Gastrocnemius medialis (tissue), 4 donors: ENCODE measurements around the gene SPTBN1.

Experiments
- CTCF ChIP-seq, 5 experiments: fragments of 450-650 bp in 3 of 5; fragments of 200-600 bp in 2 of 5; sonication (generic) in 2 of 5; IDR thresholded peaks in 4 of 5; conservative IDR thresholded peaks in 1 of 5; 1 replicate in 4 of 5; 2 replicates in 1 of 5; pipeline ENCODE4 v1.5.1; 2016 to 2019; ENCODE audit warnings: antibody characterized with exemption in 5 of 5, mild to moderate bottlenecking in 3 of 5, moderate library complexity in 3 of 5
- POLR2A ChIP-seq, 2 donors: fragments of 450-650 bp; IDR thresholded peaks; one replicate each; pipeline ENCODE4 v1.6.1; 2017; ENCODE audit warnings: antibody characterized with exemption in 2 of 2, mild to moderate bottlenecking in 2 of 2, moderate library complexity in 2 of 2

GRCh38 chr2:54574860-54575247 lies 118.7 kb downstream of the SPTBN1 start:
- TF ChIP-seq POLR2A (IDR thresholded peaks at IDR 0.05) (no peak), CTCF (IDR thresholded peaks at IDR 0.05 in 4 of 5, conservative IDR thresholded peaks at IDR 0.05 in 1 of 5) (no peak)
